ENCODE data around the gene MKLN1.
"Not testable (repeated sequence)": the region's sequence is repeated elsewhere in the genome, so short reads cannot be mapped to it uniquely, and the experiment has no call there.

MKLN1 gene

DNA sequence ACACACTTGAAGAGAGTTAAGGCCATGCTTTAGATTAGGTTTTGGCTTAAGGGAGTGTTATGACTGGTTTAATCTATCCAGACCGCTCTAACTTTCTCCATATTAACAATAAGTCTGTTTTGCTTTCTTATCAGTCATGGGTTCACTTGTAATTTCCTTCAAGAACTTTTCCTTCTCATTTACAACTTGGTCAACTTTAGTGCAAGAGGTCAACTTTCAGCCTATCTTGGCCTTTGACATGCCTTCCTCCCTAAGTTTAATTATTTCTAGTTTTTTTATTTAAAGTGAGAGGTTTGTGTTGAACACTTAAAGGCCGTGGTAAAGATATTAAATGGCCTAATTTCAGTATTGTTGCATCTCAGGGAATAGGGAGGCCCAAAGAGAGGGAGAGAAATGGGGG lies 75.6 kb downstream of the MKLN1 start:
- DNase-seq: no peak

GRCh38 chr7:131404226-131404911 lies 76.7 kb downstream of the MKLN1 start:
- DNase-seq: no peak

- no peak for DNase-seq
Measured at GRCh38 chr7:131409129-131409766, 81.6 kb downstream of the MKLN1 start.

GRCh38 chr7:131412031-131412430 lies 84.4 kb downstream of the MKLN1 start:
- no peak for DNase-seq

- DNase-seq: no peak
Measured at GRCh38 chr7:131413711-131414110, 86.0 kb downstream of the MKLN1 start.

DNA sequence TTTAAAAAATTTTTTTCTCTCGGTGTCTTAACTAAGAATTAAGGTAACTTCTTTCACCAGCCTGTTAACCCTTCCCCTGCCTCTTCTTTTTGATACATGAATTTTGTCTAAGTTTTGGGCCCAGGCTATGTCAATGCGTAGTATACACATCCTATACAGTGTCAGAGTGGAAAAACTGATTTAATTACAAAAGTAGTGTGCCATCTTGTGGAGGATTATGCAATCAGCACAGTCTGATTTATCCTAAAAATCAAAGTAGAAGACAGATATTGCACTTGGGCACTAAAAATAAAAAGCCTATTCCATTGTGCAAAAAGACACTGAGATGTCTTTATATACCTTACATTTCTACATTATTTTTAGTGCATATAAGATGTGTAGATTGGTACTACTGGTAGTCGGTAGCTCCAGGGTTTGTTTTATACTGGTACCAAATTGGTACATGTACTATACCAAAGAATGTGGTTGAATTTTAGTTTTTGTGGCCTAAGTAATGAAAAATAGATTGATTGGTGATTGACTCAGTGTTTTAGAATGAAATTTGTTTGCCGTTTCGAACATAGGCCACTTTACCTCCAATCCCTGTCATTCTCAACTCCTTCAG lies 96.6 kb downstream of the MKLN1 start:
- peak; percentile 64 for DNase-seq

- no peak for DNase-seq
Measured at GRCh38 chr7:131425992-131426391, 98.3 kb downstream of the MKLN1 start.

DNA sequence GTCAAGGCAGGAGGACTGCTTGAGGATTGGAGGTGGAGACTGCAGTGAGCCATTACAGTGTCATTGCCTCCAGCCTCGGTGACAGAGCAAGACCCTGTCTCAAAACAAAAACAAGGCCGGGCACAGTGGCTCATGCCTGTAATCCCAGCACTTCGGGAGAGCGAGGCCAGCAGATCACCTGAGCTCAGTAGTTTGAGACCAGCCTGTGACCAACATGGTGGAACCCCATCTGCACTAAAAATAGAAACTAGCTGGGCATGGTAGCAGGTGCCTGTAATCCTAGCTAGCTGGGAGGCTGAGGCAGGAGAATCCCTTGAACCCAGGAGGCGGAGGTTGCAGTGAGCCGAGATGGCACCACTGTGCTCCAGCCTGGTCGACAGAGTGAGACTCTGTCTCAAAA lies 103.2 kb downstream of the MKLN1 start:
- not testable (repeated sequence) for DNase-seq

GRCh38 chr7:131431289-131431688 lies 103.6 kb downstream of the MKLN1 start:
- no peak for DNase-seq

DNA sequence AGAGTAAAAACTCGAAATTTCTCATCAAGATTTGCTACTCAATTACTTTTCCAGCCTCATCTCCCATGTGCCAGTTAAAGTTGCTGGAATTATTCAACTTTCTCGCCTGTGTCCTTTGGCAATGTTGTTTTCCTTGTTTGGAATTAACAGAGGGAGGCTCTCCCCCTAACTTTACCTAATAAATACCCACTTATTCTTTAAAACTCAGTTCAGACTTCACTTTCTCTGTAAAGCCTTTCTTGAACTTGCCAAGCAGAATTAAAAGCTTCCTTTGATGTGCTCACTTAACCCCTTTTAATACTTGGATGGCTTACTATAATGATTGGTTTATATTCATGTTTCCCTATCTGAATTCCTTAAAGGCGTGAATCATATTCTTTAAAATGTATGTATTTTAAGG lies 104.1 kb downstream of the MKLN1 start:
- DNase-seq: no peak

GRCh38 chr7:131436384-131436783 lies 108.7 kb downstream of the MKLN1 start:
- no peak for DNase-seq

GRCh38 chr7:131438969-131439368 lies 111.3 kb downstream of the MKLN1 start:
- DNase-seq: no peak

DNA sequence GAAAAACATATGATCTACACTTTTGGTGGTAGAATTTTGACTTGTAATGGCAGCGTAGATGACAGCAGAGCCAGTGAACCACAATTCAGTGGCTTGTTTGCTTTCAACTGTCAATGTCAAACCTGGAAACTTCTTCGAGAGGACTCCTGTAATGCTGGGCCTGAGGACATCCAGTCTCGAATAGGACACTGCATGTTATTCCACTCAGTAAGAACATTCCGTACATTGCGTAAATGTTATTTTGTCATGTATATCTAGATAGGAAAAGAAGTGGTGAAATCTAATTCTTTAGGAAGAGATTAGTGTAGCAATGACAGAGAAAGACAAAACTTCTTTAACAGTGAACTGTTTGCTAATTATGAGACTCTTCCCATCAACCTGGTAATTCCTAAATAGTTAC lies 115.8 kb downstream of the MKLN1 start:
- no peak for DNase-seq

- DNase-seq: no peak
Measured at GRCh38 chr7:131444683-131445082, 117.0 kb downstream of the MKLN1 start.

GRCh38 chr7:131449373-131449902 lies 121.8 kb downstream of the MKLN1 start:
- no peak for DNase-seq

GRCh38 chr7:131454498-131454897 lies 126.8 kb downstream of the MKLN1 start:
- no peak for DNase-seq

DNA sequence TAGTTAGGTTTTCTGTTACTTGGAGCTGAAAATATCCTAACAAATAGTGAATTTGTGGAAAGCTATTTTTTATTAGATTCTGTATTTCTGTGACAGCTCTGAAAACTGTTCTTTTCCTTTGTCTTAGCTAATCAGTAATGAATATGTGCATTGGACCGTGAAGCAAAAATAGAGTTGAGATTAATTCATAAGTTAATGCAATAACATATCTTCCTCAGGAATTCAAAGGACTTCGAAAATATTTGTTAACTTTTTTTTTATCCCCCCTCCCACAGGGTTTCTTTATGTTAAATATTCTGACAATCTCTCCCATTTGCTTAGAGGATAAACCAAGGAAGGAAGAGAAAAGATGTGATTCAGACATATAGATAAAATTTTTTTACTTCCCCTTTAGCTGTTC lies 127.3 kb downstream of the MKLN1 start:
- DNase-seq: no peak

DNA sequence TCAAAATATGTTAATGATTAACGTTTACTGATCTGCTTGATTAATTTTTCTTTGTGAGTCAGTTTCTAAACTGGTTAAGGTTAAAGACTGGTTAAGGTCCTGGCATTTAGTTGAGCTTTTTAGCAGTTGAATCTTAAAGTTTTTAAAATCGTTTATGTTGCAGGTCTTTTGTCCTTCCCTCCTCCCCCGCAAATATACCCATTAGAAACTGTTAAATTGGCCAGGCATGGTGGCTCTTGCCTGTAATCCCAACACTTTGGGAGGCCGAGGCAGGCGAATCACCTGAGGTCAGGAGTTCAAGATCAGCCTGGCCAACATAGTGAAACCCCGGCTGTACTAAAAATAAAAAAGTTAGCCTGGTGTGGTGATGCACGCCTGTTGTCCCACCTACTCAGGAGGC lies 127.9 kb downstream of the MKLN1 start:
- DNase-seq: no peak

DNA sequence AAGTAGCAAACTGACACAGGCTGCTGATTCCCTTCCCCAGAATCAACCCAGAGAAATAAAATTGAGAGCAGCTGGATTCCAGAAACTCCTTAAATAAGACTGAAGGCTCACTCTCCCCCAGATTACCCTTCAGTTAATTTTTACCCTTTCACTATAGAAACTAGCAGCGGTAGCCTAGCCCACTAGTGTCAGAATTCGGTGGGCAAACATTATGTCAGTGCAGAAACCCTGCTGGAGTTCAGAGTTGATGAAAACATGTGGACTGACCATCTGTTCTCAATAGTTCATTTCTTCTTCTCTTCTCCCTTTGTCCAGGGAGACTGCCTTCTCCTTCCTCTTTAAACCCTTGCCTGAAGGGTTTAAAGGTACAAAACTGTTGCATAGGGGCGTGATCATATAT lies 128.7 kb downstream of the MKLN1 start:
- DNase-seq: no peak

GRCh38 chr7:131459256-131459655 lies 131.6 kb downstream of the MKLN1 start:
- DNase-seq: no peak

DNA sequence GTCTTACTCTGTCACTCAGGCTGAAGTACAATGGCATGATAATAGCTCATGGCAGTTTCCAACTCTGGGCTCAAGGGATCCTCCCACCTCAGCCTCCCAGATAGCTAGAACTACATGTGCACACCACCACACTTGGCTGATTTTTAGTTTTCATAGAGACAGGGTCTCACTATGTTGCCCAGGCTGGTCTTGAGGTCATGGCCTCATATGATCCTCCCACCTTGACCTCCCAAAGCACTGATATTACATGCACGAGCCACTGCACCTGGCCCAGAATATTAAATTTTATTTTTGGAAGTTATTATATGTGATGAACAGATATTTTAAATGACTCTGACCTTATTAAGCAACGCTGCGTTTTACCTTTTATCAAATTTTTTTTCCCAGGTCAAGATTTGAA lies 134.4 kb downstream of the MKLN1 start:
- DNase-seq: no peak

- DNase-seq: not testable (repeated sequence)
Measured at GRCh38 chr7:131462715-131463114, 135.0 kb downstream of the MKLN1 start.

DNA sequence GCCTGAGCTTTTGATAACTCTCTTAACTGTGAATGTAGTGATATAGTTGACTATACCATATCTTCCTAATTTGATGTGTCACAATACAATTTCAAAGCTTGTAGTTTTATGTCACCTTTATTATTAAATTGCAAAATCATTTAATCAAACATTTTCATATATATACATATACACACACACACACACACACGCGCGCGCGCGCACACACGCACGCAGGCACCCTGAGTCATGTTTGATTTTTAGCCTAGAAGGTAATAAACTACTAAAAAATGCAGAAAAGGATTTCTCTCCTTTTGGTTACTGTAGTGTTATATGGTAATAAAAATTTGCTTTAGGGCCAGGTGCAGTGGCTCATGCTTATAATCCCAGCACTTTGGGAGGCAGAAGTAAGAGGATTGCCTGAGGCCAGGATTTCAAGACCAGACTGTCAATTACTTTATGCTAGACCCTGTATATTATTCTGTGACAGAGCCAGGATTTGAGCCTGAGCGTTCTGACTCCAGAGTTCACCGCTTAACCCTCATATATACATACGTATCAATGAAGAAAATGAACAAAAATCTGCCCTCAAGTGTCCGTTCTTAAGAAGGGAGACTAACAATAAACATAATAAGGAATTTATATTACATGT lies 139.2 kb downstream of the MKLN1 start:
- no peak for DNase-seq

GRCh38 chr7:131467788-131468187 lies 140.1 kb downstream of the MKLN1 start:
- no peak for DNase-seq
